ENCODE results near the gene TECR. TPM values are rescaled to one million over a fixed set of nuclear protein-coding genes. Genes with fewer than 3 reads are reported as not detected.

TECR gene
- total RNA-seq, 1 experiment from 2014 or later: 232 TPM

DNA sequence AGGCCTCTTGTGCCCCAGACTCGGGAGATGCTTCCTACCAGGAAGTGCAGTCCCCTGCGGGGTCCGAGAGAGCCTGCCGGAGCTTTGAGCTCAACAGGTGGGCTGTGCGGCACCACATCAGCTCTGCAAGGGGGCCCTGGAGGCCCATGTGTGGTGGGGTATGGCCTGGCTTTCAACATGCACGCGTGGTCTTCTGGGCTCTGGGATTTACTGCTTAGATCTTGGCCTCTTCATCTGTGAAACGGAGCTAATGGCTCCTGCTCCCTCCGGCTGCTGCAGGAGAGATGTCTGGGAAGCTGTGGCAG is 24.5 kb downstream of the TECR start:
- Histone ChIP-seq H3K4me2 (ENCODE audit: low read length) (peak overlapping the region; percentile 67), H4K20me1 (ENCODE audit: insufficient read depth) (peaks cover 3% of the 10 kb centered on the region; the same call in 1 of the 2 replicates), H3K9ac (ENCODE audit: low read length) (peak overlapping the region; percentile 24; the same call in 1 of the 2 replicates), H3K9me2 (ENCODE audit: insufficient read depth) (no peaks in the 10 kb centered on the region), H3K4me1 (ENCODE audit: control insufficient read depth in 1 of 2, insufficient read depth in 2 of 2, low read length in 2 of 2) (peaks cover 57 to 71% of the 10 kb centered on the region in 2 experiments), H3K36me3 (ENCODE audit: control insufficient read depth in 1 of 2, insufficient read depth in 2 of 2, low read length in 2 of 2) (no peaks in the 10 kb centered on the region), H3K4me3 (replicated peaks in 1 of 2; ENCODE audit: low read depth in 1 of 2, low read length in 2 of 2) (no peak overlapping the region), H3K27ac (ENCODE audit: low read depth, low read length) (peak overlapping the region; percentile 58), H3K9me3 (ENCODE audit: control insufficient read depth in 1 of 2, insufficient read depth in 1 of 2, low read depth in 1 of 2, low read length in 2 of 2) (no peaks in the 10 kb centered on the region), H3K79me2 (ENCODE audit: insufficient read depth, low read length) (peaks cover 91% of the 10 kb centered on the region), H2AFZ (ENCODE audit: low read depth, low read length, poor library complexity, severe bottlenecking) (no peak overlapping the region), H3K27me3 (ENCODE audit: insufficient read depth, low read length) (no peaks in the 10 kb centered on the region)
- no TSS peak for BruUV-seq (replicated peaks)
- intact Hi-C loops (cut with micrococcal nuclease): no loop called here
- ChIA-PET POLR2A (interaction anchor here (1.1 to 3.0 kb wide), 2 partner anchors 36 to 40 kb away, joined by 4 to 17 read pairs; partner anchors contain the start of gene DNAJB1), RAD21 (ENCODE audit: low non-redundant PET in 1 of 2, low total read pairs in 2 of 2, uncharacterized antibody in 2 of 2, unreplicated experiment in 2 of 2) (no interaction called here), CTCF (interaction anchor here (0.6 kb wide), 1 partner anchor 18 kb away, joined by 3 read pairs; no protein-coding TSS in a partner anchor)
- DNase-seq (ENCODE audit: low read depth, low spot score) (no peak), ATAC-seq (no peak)
- TF ChIP-seq POLR2AphosphoS5 (IDR thresholded peaks at IDR 0.05; ENCODE audit: low read depth, low read length) (no peak), EZH2phosphoT487 (IDR thresholded peaks at IDR 0.05; ENCODE audit: borderline replicate concordance) (no peak), SP1 (IDR thresholded peaks at IDR 0.05; ENCODE audit: low read depth) (no peak), RAD21 (IDR thresholded peaks at IDR 0.05; ENCODE audit: low read depth) (no peak), JUND (IDR thresholded peaks at IDR 0.05) (no peak), ELF1 (IDR thresholded peaks at IDR 0.05; ENCODE audit: borderline replicate concordance, low read depth) (no peak)
- TF ChIP-seq, protein P1, sequence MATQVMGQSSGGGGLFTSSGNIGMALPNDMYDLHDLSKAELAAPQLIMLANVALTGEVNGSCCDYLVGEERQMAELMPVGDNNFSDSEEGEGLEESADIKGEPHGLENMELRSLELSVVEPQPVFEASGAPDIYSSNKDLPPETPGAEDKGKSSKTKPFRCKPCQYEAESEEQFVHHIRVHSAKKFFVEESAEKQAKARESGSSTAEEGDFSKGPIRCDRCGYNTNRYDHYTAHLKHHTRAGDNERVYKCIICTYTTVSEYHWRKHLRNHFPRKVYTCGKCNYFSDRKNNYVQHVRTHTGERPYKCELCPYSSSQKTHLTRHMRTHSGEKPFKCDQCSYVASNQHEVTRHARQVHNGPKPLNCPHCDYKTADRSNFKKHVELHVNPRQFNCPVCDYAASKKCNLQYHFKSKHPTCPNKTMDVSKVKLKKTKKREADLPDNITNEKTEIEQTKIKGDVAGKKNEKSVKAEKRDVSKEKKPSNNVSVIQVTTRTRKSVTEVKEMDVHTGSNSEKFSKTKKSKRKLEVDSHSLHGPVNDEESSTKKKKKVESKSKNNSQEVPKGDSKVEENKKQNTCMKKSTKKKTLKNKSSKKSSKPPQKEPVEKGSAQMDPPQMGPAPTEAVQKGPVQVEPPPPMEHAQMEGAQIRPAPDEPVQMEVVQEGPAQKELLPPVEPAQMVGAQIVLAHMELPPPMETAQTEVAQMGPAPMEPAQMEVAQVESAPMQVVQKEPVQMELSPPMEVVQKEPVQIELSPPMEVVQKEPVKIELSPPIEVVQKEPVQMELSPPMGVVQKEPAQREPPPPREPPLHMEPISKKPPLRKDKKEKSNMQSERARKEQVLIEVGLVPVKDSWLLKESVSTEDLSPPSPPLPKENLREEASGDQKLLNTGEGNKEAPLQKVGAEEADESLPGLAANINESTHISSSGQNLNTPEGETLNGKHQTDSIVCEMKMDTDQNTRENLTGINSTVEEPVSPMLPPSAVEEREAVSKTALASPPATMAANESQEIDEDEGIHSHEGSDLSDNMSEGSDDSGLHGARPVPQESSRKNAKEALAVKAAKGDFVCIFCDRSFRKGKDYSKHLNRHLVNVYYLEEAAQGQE (IDR thresholded peaks at IDR 0.05; ENCODE audit: low read depth): no peak
- TF ChIP-seq, protein P2, sequence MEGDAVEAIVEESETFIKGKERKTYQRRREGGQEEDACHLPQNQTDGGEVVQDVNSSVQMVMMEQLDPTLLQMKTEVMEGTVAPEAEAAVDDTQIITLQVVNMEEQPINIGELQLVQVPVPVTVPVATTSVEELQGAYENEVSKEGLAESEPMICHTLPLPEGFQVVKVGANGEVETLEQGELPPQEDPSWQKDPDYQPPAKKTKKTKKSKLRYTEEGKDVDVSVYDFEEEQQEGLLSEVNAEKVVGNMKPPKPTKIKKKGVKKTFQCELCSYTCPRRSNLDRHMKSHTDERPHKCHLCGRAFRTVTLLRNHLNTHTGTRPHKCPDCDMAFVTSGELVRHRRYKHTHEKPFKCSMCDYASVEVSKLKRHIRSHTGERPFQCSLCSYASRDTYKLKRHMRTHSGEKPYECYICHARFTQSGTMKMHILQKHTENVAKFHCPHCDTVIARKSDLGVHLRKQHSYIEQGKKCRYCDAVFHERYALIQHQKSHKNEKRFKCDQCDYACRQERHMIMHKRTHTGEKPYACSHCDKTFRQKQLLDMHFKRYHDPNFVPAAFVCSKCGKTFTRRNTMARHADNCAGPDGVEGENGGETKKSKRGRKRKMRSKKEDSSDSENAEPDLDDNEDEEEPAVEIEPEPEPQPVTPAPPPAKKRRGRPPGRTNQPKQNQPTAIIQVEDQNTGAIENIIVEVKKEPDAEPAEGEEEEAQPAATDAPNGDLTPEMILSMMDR (IDR thresholded peaks at IDR 0.05 in 2 of 3, conservative IDR thresholded peaks at IDR 0.05 in 1 of 3; ENCODE audit: borderline replicate concordance in 1 of 3, insufficient read depth in 1 of 3, low read depth in 2 of 3, low read length in 2 of 3): no peak
